ENCODE measurements around the gene NUDT21.

GRCh38 chr16:56463153-56463552 is 12.0 kb upstream of the NUDT21 start:
- TF ChIP-seq CTCF (IDR thresholded peaks at IDR 0.05): no peak
- no peak for TF ChIP-seq POLR2A (IDR thresholded peaks at IDR 0.05)
